Nephron (organoid): ENCODE results near the gene ACMSD.

Experiments
- H3K27ac Mint-ChIP-seq, 3 experiments: 2 replicates each; pipeline ENCODE4 v1.8.0; 2020; ENCODE audit warnings: mixed read lengths in 3 of 3, mild to moderate bottlenecking in 2 of 3, moderate library complexity in 1 of 3
- H3K27me3 Mint-ChIP-seq: 2 replicates; pipeline ENCODE4 v1.8.0; 2021; ENCODE audit warnings: low read depth, mild to moderate bottlenecking, moderate library complexity, mixed read lengths
- H3K36me3 Mint-ChIP-seq: 2 replicates; pipeline ENCODE4 v1.8.0; 2020; ENCODE audit warnings: low read depth, mixed read lengths
- H3K4me1 Mint-ChIP-seq: 2 replicates; pipeline ENCODE4 v1.8.0; 2020; ENCODE audit warnings: mixed read lengths
- H3K4me3 Mint-ChIP-seq, 3 experiments: 2 replicates each; pipeline ENCODE4 v1.8.0; 2020; ENCODE audit warnings: mild to moderate bottlenecking in 3 of 3, mixed read lengths in 3 of 3, moderate library complexity in 2 of 3
- H3K9me3 Mint-ChIP-seq: 2 replicates; pipeline ENCODE4 v1.8.0; 2020; ENCODE audit warnings: mixed read lengths
- CTCF ChIP-seq, 3 experiments: fragments of 200-600 bp; sonication (generic); IDR thresholded peaks; one replicate each; pipeline ENCODE4 v1.5.0; 2021; ENCODE audit warnings: antibody characterized with exemption in 3 of 3; ENCODE audit not compliant: unreplicated experiment in 3 of 3

Gene ACMSD

GRCh38 chr2:134852518-134852917, 14.1 kb downstream of the ACMSD start:
- Mint-ChIP-seq H3K4me1 (no peaks in the 10 kb centered on the region), H3K27ac (no peak overlapping the region), H3K4me3 (no peak overlapping the region), H3K27me3 (no peaks in the 10 kb centered on the region), H3K9me3 (peaks cover 5% of the 10 kb centered on the region), H3K36me3 (peaks cover 6% of the 10 kb centered on the region)
- TF ChIP-seq CTCF (IDR thresholded peaks at IDR 0.05; ENCODE audit: unreplicated experiment in 3 of 3) = no peak

- TF ChIP-seq CTCF (IDR thresholded peaks at IDR 0.05; ENCODE audit: unreplicated experiment in 3 of 3) = no peak
- H3K27me3 Mint-ChIP-seq = no peaks in the 10 kb centered on the region
- no peak overlapping the region for H3K4me3 Mint-ChIP-seq
- H3K36me3 Mint-ChIP-seq = no peaks in the 10 kb centered on the region
- H3K27ac Mint-ChIP-seq = no peak overlapping the region
- H3K9me3 Mint-ChIP-seq = no peaks in the 10 kb centered on the region
- H3K4me1 Mint-ChIP-seq = no peaks in the 10 kb centered on the region
Measured at GRCh38 chr2:134855709-134856108, 17.3 kb downstream of the ACMSD start.

GRCh38 chr2:134858245-134858644, 19.8 kb downstream of the ACMSD start:
- Mint-ChIP-seq H3K36me3 (no peaks in the 10 kb centered on the region), H3K4me1 (no peaks in the 10 kb centered on the region), H3K27me3 (no peaks in the 10 kb centered on the region), H3K27ac (no peak overlapping the region), H3K4me3 (no peak overlapping the region), H3K9me3 (no peaks in the 10 kb centered on the region)
- TF ChIP-seq CTCF (IDR thresholded peaks at IDR 0.05; ENCODE audit: unreplicated experiment in 3 of 3) = no peak

GRCh38 chr2:134861173-134861572, 22.8 kb downstream of the ACMSD start:
- H3K27ac Mint-ChIP-seq = no peak overlapping the region
- H3K36me3 Mint-ChIP-seq = no peaks in the 10 kb centered on the region
- TF ChIP-seq CTCF (IDR thresholded peaks at IDR 0.05; ENCODE audit: unreplicated experiment in 3 of 3) = no peak
- H3K9me3 Mint-ChIP-seq = no peaks in the 10 kb centered on the region
- no peak overlapping the region for H3K4me3 Mint-ChIP-seq
- no peaks in the 10 kb centered on the region for H3K27me3 Mint-ChIP-seq
- H3K4me1 Mint-ChIP-seq = no peaks in the 10 kb centered on the region

- H3K9me3 Mint-ChIP-seq = no peaks in the 10 kb centered on the region
- no peak overlapping the region for H3K27ac Mint-ChIP-seq
- H3K4me1 Mint-ChIP-seq = no peaks in the 10 kb centered on the region
- no peaks in the 10 kb centered on the region for H3K27me3 Mint-ChIP-seq
- no peak for TF ChIP-seq CTCF (IDR thresholded peaks at IDR 0.05; ENCODE audit: unreplicated experiment in 3 of 3)
- no peaks in the 10 kb centered on the region for H3K36me3 Mint-ChIP-seq
- no peak overlapping the region for H3K4me3 Mint-ChIP-seq
Measured at GRCh38 chr2:134862069-134862468, 23.7 kb downstream of the ACMSD start.

- TF ChIP-seq CTCF (IDR thresholded peaks at IDR 0.05; ENCODE audit: unreplicated experiment in 3 of 3) = no peak
- Mint-ChIP-seq H3K36me3 (no peaks in the 10 kb centered on the region), H3K4me1 (no peaks in the 10 kb centered on the region), H3K4me3 (no peak overlapping the region), H3K27me3 (no peaks in the 10 kb centered on the region), H3K27ac (no peak overlapping the region), H3K9me3 (no peaks in the 10 kb centered on the region)
Measured at GRCh38 chr2:134862674-134863073, 24.3 kb downstream of the ACMSD start.
